ENCODE data around the gene PSMA7.

GRCh38 chr20:62118113-62119043 lies 24.8 kb downstream of the PSMA7 start:
- TF ChIP-seq CTCF (conservative IDR thresholded peaks at IDR 0.05 in 1 of 2, IDR thresholded peaks at IDR 0.05 in 1 of 2; ENCODE audit: extremely low read depth in 1 of 2, insufficient read depth in 1 of 2, low read depth in 1 of 2, low read length in 2 of 2) (no peak), EZH2 (IDR thresholded peaks at IDR 0.05; ENCODE audit: borderline replicate concordance, low read length) (no peak)
